Subcutaneous adipose tissue (tissue), 4 donors: Measurements from ENCODE around the gene RAB11FIP5. TPM values are rescaled to one million over a fixed set of nuclear protein-coding genes. Genes with fewer than 3 reads are reported as not detected.

Experiments used
- total RNA-seq, 4 donors: library from RNA; depleted of rRNA; stranded (reverse); fragments of >200 nt; gene quantifications; one replicate each; pipeline ENCODE4 v1.1.0, GENCODE V29; 2016
- TF ChIP-seq, protein P1 (sequence below): fragments of 450-650 bp; IDR thresholded peaks from one replicate; pipeline ENCODE4 v1.5.1; 2016; ENCODE audit warnings: low read depth, mild to moderate bottlenecking, control low read depth, antibody characterized with exemption, moderate library complexity

RAB11FIP5 gene
- total RNA-seq, 4 donors from 2014 or later: 12.2 to 21.1 (median 15.5) TPM

DNA sequence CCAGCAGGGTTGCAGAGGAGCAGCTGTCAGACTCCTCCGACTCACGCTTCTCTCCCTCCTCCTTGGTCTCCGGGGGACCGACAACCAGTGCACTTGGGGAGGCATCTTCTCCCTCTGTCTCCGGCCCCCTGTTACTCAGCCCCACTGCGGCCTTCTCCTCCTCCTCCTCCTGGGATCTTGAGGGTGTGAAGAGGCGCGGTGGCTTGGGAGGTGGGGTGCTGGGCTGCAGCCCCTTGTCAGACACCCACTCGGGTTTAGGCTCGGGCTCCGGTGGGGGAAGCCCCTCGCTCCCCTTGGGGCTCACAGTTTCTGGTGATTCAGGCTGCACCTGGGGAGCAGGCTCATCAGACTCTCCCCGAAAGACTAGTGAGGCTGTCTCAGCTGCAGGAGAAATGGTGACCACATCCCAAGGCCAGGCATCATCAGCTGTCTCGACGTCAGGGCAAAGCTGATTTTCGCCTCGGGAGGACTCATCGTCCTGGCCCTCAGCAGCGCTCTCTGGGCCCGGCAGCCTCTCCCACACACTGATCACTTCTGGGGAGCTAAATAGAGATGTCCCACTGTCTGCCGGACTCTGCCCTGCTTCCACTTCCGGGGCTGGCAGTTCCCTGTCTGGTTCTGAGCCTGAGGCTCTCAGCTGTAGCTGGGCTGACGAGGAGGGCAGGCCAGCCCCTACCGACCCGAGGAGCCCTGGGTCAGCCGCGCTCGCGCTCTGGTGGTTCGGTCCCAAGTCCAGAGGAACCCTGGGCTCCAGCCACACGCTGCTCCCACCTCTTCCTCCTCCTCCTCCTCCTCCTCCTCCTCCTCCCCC, 32.2 kb downstream of the RAB11FIP5 start:
- TF ChIP-seq, protein P1, sequence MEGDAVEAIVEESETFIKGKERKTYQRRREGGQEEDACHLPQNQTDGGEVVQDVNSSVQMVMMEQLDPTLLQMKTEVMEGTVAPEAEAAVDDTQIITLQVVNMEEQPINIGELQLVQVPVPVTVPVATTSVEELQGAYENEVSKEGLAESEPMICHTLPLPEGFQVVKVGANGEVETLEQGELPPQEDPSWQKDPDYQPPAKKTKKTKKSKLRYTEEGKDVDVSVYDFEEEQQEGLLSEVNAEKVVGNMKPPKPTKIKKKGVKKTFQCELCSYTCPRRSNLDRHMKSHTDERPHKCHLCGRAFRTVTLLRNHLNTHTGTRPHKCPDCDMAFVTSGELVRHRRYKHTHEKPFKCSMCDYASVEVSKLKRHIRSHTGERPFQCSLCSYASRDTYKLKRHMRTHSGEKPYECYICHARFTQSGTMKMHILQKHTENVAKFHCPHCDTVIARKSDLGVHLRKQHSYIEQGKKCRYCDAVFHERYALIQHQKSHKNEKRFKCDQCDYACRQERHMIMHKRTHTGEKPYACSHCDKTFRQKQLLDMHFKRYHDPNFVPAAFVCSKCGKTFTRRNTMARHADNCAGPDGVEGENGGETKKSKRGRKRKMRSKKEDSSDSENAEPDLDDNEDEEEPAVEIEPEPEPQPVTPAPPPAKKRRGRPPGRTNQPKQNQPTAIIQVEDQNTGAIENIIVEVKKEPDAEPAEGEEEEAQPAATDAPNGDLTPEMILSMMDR: no peak

DNA sequence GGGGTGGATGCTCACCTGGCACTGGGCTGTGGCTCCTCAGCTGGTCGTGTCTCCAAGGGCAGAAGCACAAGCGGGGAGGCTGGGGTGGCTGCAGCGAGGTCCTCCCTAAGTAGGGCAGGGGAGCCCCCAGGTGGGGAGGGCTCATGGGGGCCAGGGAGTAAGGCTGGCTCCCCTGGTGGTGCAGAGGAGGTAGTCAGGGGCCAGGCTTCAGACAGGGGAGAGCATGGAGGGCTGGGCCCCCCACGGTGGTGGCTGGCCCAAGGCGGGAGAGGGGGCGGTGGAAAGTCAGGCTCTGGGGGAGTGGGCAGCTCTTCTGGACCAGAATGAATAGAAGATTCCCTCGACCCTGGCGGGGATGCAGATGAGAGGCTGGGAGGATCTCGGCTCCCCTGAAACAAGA, 33.1 kb downstream of the RAB11FIP5 start:
- TF ChIP-seq, protein P1: no peak

DNA sequence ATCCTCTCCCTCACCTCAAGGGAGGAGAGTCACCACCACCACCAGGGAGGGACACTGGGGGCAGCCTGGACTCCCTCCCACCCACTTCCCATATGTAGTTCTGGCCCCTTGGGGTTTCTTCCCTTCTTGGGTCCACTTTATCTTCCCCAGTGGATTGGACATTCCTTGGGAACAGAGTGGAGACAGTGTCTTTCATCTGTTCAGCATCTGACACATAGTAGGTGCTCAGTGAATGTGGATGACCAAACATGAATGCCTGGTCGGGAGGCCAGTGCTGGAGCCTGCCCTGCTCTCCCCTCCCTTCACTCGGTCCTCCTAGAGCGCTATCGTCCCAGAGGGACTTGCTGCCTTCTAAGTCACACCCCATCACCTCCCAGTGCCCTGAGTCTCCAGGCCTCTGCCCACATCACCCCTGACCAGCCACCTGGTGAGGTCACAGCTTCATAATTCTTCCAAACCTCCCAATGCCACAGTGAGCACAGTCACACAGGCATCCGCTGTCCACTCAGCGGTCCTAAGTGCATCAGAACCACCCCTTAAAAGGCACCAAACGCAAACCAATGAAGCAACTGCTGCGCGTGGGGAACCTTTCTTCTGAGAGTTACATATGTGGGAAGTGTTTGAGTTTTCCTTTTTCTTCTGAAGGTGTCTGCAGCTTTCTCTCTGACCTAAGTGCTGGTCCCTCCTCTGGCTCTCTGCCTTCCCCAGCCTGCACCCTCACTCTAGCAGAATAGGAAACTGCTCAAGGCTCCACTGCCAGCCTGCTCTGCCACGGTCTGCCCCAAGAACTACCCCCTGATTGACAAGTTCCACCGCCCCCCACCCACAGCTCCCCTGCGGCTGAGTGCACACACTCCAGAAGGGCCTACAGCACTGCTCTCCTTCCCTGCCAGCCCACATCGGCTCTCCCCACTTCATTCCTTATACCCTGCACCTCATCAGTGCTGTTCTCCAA, 34.0 kb downstream of the RAB11FIP5 start:
- TF ChIP-seq, protein P1: no peak

DNA sequence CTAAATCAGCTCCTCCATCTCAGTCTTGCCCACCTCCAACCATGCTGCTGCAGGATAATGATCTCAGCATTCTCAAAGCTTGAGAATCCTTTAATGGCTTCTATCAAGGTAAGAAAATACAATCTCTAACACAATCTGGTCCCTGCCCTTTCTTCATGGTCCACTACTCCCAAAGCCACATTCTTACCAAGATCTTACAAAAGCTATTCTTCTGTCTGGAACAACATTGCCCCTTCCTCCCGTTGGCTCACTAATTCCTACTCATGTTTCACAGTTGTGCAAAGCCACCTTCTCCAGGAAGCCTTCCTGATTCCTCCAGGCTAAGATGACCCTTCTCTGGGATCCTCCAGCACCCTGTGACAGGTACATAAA, 35.3 kb downstream of the RAB11FIP5 start:
- TF ChIP-seq, protein P1: no peak

DNA sequence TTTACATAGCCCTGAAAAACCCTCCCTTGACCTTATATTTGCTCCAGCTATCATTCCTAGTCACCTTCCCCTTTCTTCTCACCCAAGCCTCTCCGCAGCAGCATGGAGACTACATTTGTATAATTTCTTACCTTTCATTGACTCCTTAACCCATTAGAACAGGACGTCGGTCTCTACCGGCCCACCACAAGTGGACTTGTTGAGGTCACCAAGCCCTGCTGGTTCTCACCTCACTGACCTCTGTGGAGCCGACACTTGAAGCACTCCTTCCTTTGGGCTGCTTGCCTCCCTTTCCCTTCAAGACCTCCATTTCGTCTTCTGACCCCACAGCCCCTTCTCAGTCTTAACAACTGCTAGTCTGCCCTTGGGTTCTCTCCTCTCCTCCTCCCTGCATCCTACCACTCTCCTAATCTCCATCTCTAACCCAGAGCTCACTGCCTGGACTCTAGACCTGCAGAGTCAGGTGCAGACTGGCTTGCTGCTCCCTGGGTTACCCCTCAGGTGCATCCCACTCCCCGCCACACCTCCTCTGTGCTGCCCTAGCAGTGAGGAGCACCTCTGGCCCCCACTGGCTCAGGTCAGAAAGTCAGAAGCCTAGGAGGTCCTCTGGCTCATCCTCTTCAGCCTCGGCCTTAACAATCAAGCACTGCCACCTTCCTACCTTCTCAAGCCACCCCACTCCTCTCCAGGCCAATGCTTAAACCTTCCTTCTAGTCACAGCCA, 35.9 kb downstream of the RAB11FIP5 start:
- TF ChIP-seq, protein P1: no peak

DNA sequence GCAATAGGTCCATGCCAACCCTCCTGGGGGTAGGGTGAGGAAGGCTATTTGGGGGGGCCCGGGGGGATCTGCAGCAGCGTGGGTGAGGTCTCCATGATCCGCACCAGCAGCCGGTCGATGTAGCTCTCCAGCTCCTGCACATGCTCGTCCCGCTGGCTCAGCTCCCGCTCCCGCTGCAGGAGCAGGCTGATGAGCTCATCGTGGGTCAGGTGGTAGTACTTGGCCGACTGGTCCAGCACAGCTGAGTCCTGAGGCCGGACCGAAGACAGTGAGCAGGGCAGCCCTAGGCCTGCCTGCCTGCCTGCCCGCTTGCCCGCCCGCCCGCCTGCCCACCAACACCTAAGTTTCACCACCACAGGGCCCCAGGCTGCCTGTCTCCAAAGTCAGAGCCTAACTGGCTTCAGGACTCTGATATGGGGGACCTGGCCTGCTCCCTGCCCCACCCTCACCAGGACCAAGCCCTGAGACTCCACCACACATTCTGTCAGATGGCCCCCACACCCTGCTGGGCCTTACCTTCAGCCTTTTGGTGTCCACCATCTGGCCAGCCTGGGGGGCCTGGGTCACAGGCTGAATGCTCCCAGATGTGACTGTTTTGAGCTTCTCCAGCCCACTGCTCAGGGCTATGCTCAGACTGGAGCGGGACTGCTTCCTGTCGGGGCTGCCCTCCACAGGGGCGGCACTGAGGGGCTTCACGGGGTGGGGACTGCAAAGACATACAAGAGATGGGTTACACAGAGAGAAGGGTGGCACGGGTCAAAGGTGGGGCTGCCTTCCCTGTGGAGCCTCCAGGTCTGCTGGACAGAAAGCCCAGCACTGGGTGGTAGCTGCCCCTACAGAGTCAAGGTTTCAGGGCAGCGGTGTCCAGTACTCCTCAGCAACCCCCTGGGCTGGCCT, 37.0 kb downstream of the RAB11FIP5 start:
- TF ChIP-seq, protein P1: no peak
